Endothelial cell of umbilical vein (primary cell): ENCODE measurements around the gene RAB33B. TPM values are rescaled to one million over a fixed set of nuclear protein-coding genes. Genes with fewer than 3 reads are reported as not detected.

ENCODE experiments used
- BruUV-seq: library from RNA; stranded (reverse); fragments of 400-500 nt; replicated peaks from 2 replicates; lab custom pipeline; 2021; lab: Mats Ljungman, UMichigan
- CTCF ChIA-PET: fragments of 300-600, 350-600 bp; sonication (Branson Sonifier 250); formaldehyde crosslinking; loops from one replicate; lab custom pipeline; 2021; ENCODE audit warnings: antibody characterized with exemption, inconsistent platforms; lab: Charles Lee
- POLR2A ChIA-PET: fragments of 300-600, 350-600 bp; sonication (Branson Sonifier 250); formaldehyde crosslinking; loops from one replicate; lab custom pipeline; 2021; ENCODE audit warnings: antibody characterized with exemption, inconsistent platforms; lab: Charles Lee
- DNase-seq: peaks from one replicate; pipeline ENCODE4 v3.0.0-alpha.2; 2011; ENCODE audit warnings: low read depth, low spot score
- FAIRE-seq: peaks from 2 replicates; lab custom pipeline; 2011; peaks lifted over from hg19 to GRCh38; lab: Jason Lieb, UNC
- H2AFZ ChIP-seq: 2 replicates; pipeline ENCODE4 v1.6.0; 2012; ENCODE audit warnings: low read depth, low read length, control low read depth, inconsistent platforms
- H3K27ac ChIP-seq: 2 replicates; pipeline ENCODE4 v1.5.1; 2011; ENCODE audit warnings: low read depth, mild to moderate bottlenecking, control low read depth, low read length, moderate library complexity; ENCODE audit not compliant: insufficient read depth
- H3K27me3 ChIP-seq, 2 experiments: 2 replicates each; pipeline versions ENCODE4 v1.6.0 to v1.6.1; 2011; ENCODE audit warnings: low read length in 2 of 2, mixed read lengths in 1 of 2; ENCODE audit not compliant: control insufficient read depth in 2 of 2, insufficient read depth in 2 of 2
- H3K36me3 ChIP-seq, 2 experiments: 2 replicates in 1 of 2; 3 replicates in 1 of 2; pipeline ENCODE4 v1.5.1; 2011; ENCODE audit warnings: low read length in 2 of 2, mild to moderate bottlenecking in 1 of 2, moderate library complexity in 1 of 2; ENCODE audit not compliant: control insufficient read depth in 2 of 2, insufficient read depth in 2 of 2; ENCODE audit errors: extremely low read depth in 1 of 2
- H3K4me1 ChIP-seq: 3 replicates; pipeline ENCODE4 v1.5.1; 2011; ENCODE audit warnings: mild to moderate bottlenecking, low read length; ENCODE audit not compliant: control insufficient read depth, insufficient read depth; ENCODE audit errors: extremely low read depth
- H3K4me2 ChIP-seq: 2 replicates; pipeline ENCODE4 v1.6.1; 2011; ENCODE audit warnings: low read length, control low read depth, mixed read lengths; ENCODE audit not compliant: insufficient read depth
- H3K4me3 ChIP-seq, 3 experiments: fragments of 200-600 bp in 1 of 3; sonication (generic), shearing (Covaris generic) in 1 of 3; replicated peaks in 1 of 3; 2 replicates each; pipeline ENCODE4 v1.5.1; 2011 to 2016; ENCODE audit warnings: control low read depth in 3 of 3, low read length in 3 of 3, mild to moderate bottlenecking in 2 of 3, inconsistent platforms in 1 of 3, low read depth in 1 of 3, moderate library complexity in 1 of 3; ENCODE audit not compliant: insufficient read depth in 1 of 3
- H3K79me2 ChIP-seq: 2 replicates; pipeline ENCODE4 v1.6.0; 2012; ENCODE audit warnings: low read length, inconsistent platforms; ENCODE audit not compliant: control insufficient read depth, insufficient read depth
- H3K9ac ChIP-seq: replicated peaks from 2 replicates; pipeline ENCODE3; 2011; ENCODE audit warnings: low read length, control low read depth; ENCODE audit not compliant: insufficient read depth; ENCODE audit errors: extremely low read depth
- H3K9me1 ChIP-seq: replicated peaks from 3 replicates; pipeline ENCODE4 v1.6.0; 2011; ENCODE audit warnings: mild to moderate bottlenecking, low read length; ENCODE audit not compliant: control insufficient read depth, insufficient read depth; ENCODE audit errors: extremely low read depth
- H3K9me3 ChIP-seq: replicated peaks from 2 replicates; pipeline ENCODE4 v1.5.1; 2012; ENCODE audit warnings: low read length, inconsistent platforms; ENCODE audit not compliant: control insufficient read depth, insufficient read depth
- H4K20me1 ChIP-seq: replicated peaks from 2 replicates; pipeline ENCODE3; 2011; ENCODE audit warnings: mild to moderate bottlenecking, low read length; ENCODE audit not compliant: control insufficient read depth, insufficient read depth; ENCODE audit errors: extremely low read depth
- CTCF ChIP-seq, 2 donors: IDR thresholded peaks; 1 replicate in 1 of 2; 2 replicates in 1 of 2; pipeline ENCODE4 v1.5.1; 2011; ENCODE audit warnings: low read length in 2 of 2, mild to moderate bottlenecking in 2 of 2, moderate library complexity in 2 of 2, control low read depth in 1 of 2, inconsistent platforms in 1 of 2, low read depth in 1 of 2; ENCODE audit not compliant: insufficient read depth in 1 of 2; ENCODE audit errors: extremely low read depth in 1 of 2
- EZH2 ChIP-seq: IDR thresholded peaks from 2 replicates; pipeline ENCODE4 v1.6.1; 2012; ENCODE audit warnings: borderline replicate concordance, low read depth, mild to moderate bottlenecking, moderate library complexity, low read length, inconsistent platforms; ENCODE audit not compliant: severe bottlenecking
- FOS ChIP-seq: IDR thresholded peaks from 2 replicates; pipeline ENCODE4 v1.6.1; 2011; ENCODE audit warnings: mild to moderate bottlenecking, low read length, moderate library complexity, borderline replicate concordance; ENCODE audit not compliant: insufficient read depth
- GATA2 ChIP-seq: IDR thresholded peaks from 2 replicates; pipeline ENCODE4 v1.7.0; 2011; ENCODE audit warnings: low read depth, mild to moderate bottlenecking, moderate library complexity, mixed read lengths, low read length; ENCODE audit not compliant: insufficient read length, insufficient read depth
- JUN ChIP-seq: IDR thresholded peaks from 2 replicates; pipeline ENCODE4 v1.6.1; 2011; ENCODE audit warnings: borderline replicate concordance, low read depth; ENCODE audit not compliant: insufficient read length, insufficient read depth
- MAX ChIP-seq: IDR thresholded peaks from 2 replicates; pipeline ENCODE4 v1.6.1; 2011; ENCODE audit not compliant: insufficient read depth, insufficient read length
- MYC ChIP-seq: IDR thresholded peaks from one replicate; pipeline ENCODE4 v1.6.1; 2011; ENCODE audit warnings: mild to moderate bottlenecking, low read depth, low read length
- POLR2A ChIP-seq: IDR thresholded peaks from 2 replicates; pipeline ENCODE4 v1.6.1; 2012; ENCODE audit warnings: low read depth, mild to moderate bottlenecking, control low read depth, low read length
- POLR2AphosphoS5 ChIP-seq: IDR thresholded peaks from 2 replicates; pipeline ENCODE4 v1.6.1; 2012; ENCODE audit warnings: low read depth, mild to moderate bottlenecking, control low read depth, low read length, moderate library complexity; ENCODE audit not compliant: insufficient read depth
- dilution Hi-C: fragments of 300-500 bp; cut with MboI; formaldehyde crosslinking; loops from one replicate; pipeline ENCODE4 v1.15.0; 2019; ENCODE audit warnings: low sequenced_read_pairs; ENCODE audit not compliant: extremely low pct_ligation_motif_present
- intact Hi-C: fragments of 100-400 bp; cut with micrococcal nuclease; formaldehyde crosslinking; loops from one replicate; pipeline ENCODE4 v1.10.0; 2022
- polyA plus RNA-seq, 4 experiments: library from polyadenylated mRNA; depleted of rRNA in 3 of 4; stranded (reverse) in 3 of 4; unstranded in 1 of 4; fragments of >200 nt; gene quantifications; 2 replicates each; pipeline versions ENCODE4 v1.2.1 to v1.2.3, GENCODE V29; 2011 to 2012; ENCODE audit warnings: missing spikeins in 1 of 4
- total RNA-seq: library from RNA; stranded (reverse); gene quantifications from 2 replicates; pipeline ENCODE4 v1.2.3, GENCODE V29; 2021

Gene RAB33B
- total and polyA plus RNA-seq, 2 donors (not counting 3 experiments of a cell fraction or from before 2014, with no cell fraction given) = 7.8 to 14.7 TPM

- POLR2A ChIA-PET = no interaction called here
- Histone ChIP-seq H3K4me2 (no peak overlapping the region), H2AFZ (no peak overlapping the region), H3K27ac (no peak overlapping the region), H3K36me3 (no peaks in the 10 kb centered on the region), H3K27me3 (no peaks in the 10 kb centered on the region), H4K20me1 (no peaks in the 10 kb centered on the region), H3K4me1 (peaks cover under 1% of the 10 kb centered on the region), H3K9me3 (no peaks in the 10 kb centered on the region), H3K9ac (no peak overlapping the region), H3K9me1 (no peaks in the 10 kb centered on the region), H3K4me3 (no peak overlapping the region), H3K79me2 (no peaks in the 10 kb centered on the region)
- intact Hi-C loops (no loop called here), dilution Hi-C loops (no loop called here)
- DNase-seq (no peak), FAIRE-seq (no peak)
- TF ChIP-seq POLR2AphosphoS5 (no peak), EZH2 (no peak), MYC (no peak), FOS (no peak), CTCF (IDR thresholded peaks at IDR 0.05; ENCODE audit: extremely low read depth in 1 of 2, insufficient read depth in 1 of 2, low read depth in 1 of 2, low read length in 2 of 2) (no peak)
- CTCF ChIA-PET = no interaction called here
- BruUV-seq = no TSS peak
Observed at GRCh38 chr4:139492429-139492828, 38.5 kb downstream of the RAB33B start.

GRCh38 chr4:139493176-139493575 is 39.3 kb downstream of the RAB33B start:
- POLR2A ChIA-PET = interaction anchor here (0.7 kb wide), 2 partner anchors 9 to 16 kb away, joined by 3 read pairs; no protein-coding TSS in a partner anchor
- peak; percentile 42 for FAIRE-seq

More at GRCh38 chr4:139493176-139493575, 39.3 kb downstream of the RAB33B start:
- DNase-seq = no peak
- H3K9ac ChIP-seq = no peak overlapping the region
- H3K27ac ChIP-seq = no peak overlapping the region
- no peaks in the 10 kb centered on the region for H3K79me2 ChIP-seq
- H3K27me3 ChIP-seq = no peaks in the 10 kb centered on the region
- no peaks in the 10 kb centered on the region for H3K9me3 ChIP-seq
- no peak overlapping the region for H3K4me3 ChIP-seq
- no peaks in the 10 kb centered on the region for H3K4me1 ChIP-seq
- no peaks in the 10 kb centered on the region for H4K20me1 ChIP-seq
- intact Hi-C loops = no loop called here
- no peak for TF ChIP-seq FOS
- no peak for TF ChIP-seq JUN
- no peak for TF ChIP-seq GATA2
- no peak for TF ChIP-seq EZH2
- no peak for TF ChIP-seq MAX
- TF ChIP-seq POLR2AphosphoS5 = no peak
- no peak for TF ChIP-seq MYC
- no peak for TF ChIP-seq POLR2A
- TF ChIP-seq CTCF (IDR thresholded peaks at IDR 0.05; ENCODE audit: extremely low read depth in 1 of 2, insufficient read depth in 1 of 2, low read depth in 1 of 2, low read length in 2 of 2) = no peak
- H3K4me2 ChIP-seq = no peak overlapping the region
- H2AFZ ChIP-seq = no peak overlapping the region
- no peaks in the 10 kb centered on the region for H3K9me1 ChIP-seq
- CTCF ChIA-PET = interaction anchor here (0.8 kb wide), 1 partner anchor 10 kb away, joined by 3 read pairs; no protein-coding TSS in a partner anchor
- BruUV-seq = no TSS peak
- H3K36me3 ChIP-seq = no peaks in the 10 kb centered on the region
- dilution Hi-C loops = no loop called here
